ENCODE results near the gene MINK1. TPM values are rescaled to one million over a fixed set of nuclear protein-coding genes. Genes with fewer than 3 reads are reported as not detected.

MINK1 gene
- total and polyA plus RNA-seq, 2 of the 13 experiments (the other 11 are each of a cell fraction or from before 2014, with no cell fraction given): 17.2 to 63.9 TPM

- TF ChIP-seq FUBP1 (CRISPR knock-in tag; IDR thresholded peaks at IDR 0.05; ENCODE audit: borderline replicate concordance) (no peak), ZNF143 (CRISPR knock-in tag; IDR thresholded peaks at IDR 0.05) (no peak), NFAT5 (CRISPR knock-in tag; IDR thresholded peaks at IDR 0.05) (no peak), ZHX2 (IDR thresholded peaks at IDR 0.05; ENCODE audit: low read depth) (0 out of 2 replicates have a peak, but pooled peaks have one; percentile 44), ZHX2 (CRISPR knock-in tag; IDR thresholded peaks at IDR 0.05; ENCODE audit: borderline replicate concordance) (no peak), SP5 (CRISPR knock-in tag; IDR thresholded peaks at IDR 0.05; ENCODE audit: borderline replicate concordance, low read depth) (0 out of 2 replicates have a peak, but pooled peaks have one; percentile 53), ZNF660 (CRISPR knock-in tag; IDR thresholded peaks at IDR 0.05; ENCODE audit: borderline replicate concordance, low read depth) (no peak), MAF1 (CRISPR knock-in tag; IDR thresholded peaks at IDR 0.05; ENCODE audit: borderline replicate concordance) (no peak), ZNF775 (CRISPR knock-in tag; IDR thresholded peaks at IDR 0.05; ENCODE audit: borderline replicate concordance) (no peak), ZNF44 (CRISPR knock-in tag; IDR thresholded peaks at IDR 0.05) (no peak), ZGPAT (CRISPR knock-in tag; IDR thresholded peaks at IDR 0.05) (peak; percentile 39; the same call in 1 of the 2 replicates), CREM (IDR thresholded peaks at IDR 0.05) (peak; percentile 23; the same call in 1 of the 2 replicates), CREM (CRISPR knock-in tag; IDR thresholded peaks at IDR 0.05) (no peak)
Measured at GRCh38 chr17:4858068-4858881, 25.1 kb downstream of the MINK1 start (continued).
